Brain microvascular endothelial cell (primary cell): ENCODE measurements around the gene GHDC.

Source experiments
- DNase-seq: peaks from one replicate; pipeline ENCODE4 v3.0.0-alpha.2; 2020
- H3K27ac ChIP-seq: fragments of 250-450 bp; sonication (Bioruptor Pico); 2 replicates; pipeline ENCODE4 v1.5.1; 2020; ENCODE audit warnings: mild to moderate bottlenecking, moderate library complexity
- H3K27me3 ChIP-seq: fragments of 250-450 bp; sonication (Bioruptor Pico); replicated peaks from 2 replicates; pipeline ENCODE4 v1.5.1; 2020; ENCODE audit warnings: mild to moderate bottlenecking
- H3K36me3 ChIP-seq: fragments of 250-450 bp; sonication (Bioruptor Pico); replicated peaks from 2 replicates; pipeline ENCODE4 v1.5.1; 2020; ENCODE audit warnings: mild to moderate bottlenecking
- H3K4me3 ChIP-seq: 2 replicates; pipeline ENCODE4 v1.5.1; 2011; ENCODE audit warnings: low read depth, mild to moderate bottlenecking, control low read depth, low read length, moderate library complexity
- CTCF ChIP-seq: IDR thresholded peaks from 2 replicates; pipeline ENCODE4 v1.5.1; 2011; ENCODE audit warnings: low read depth, mild to moderate bottlenecking, moderate library complexity, low read length, control low read depth, inconsistent platforms; ENCODE audit errors: missing control alignments
- in situ Hi-C: cut with HindIII; loops from 2 replicates; pipeline ENCODE4 v1.10.0; 2017; ENCODE audit warnings: low sequenced_read_pairs, low pct_ligation_motif_present

Gene GHDC

GRCh38 chr17:42177684-42178083, 16.6 kb downstream of the GHDC start:
- in situ Hi-C loops, result no loop called here
- no peak for TF ChIP-seq CTCF
- Histone ChIP-seq H3K4me3 (no peak overlapping the region), H3K27ac (no peak overlapping the region), H3K27me3 (peaks cover 22% of the 10 kb centered on the region), H3K36me3 (no peaks in the 10 kb centered on the region)
- DNase-seq, result no peak

GRCh38 chr17:42174126-42174783, 20.0 kb downstream of the GHDC start:
- Histone ChIP-seq H3K27ac (no peak overlapping the region), H3K4me3 (no peak overlapping the region), H3K27me3 (peaks cover 3% of the 10 kb centered on the region), H3K36me3 (no peaks in the 10 kb centered on the region)
- in situ Hi-C loops, result no loop called here
- DNase-seq, result no peak
- TF ChIP-seq CTCF, result no peak

DNA sequence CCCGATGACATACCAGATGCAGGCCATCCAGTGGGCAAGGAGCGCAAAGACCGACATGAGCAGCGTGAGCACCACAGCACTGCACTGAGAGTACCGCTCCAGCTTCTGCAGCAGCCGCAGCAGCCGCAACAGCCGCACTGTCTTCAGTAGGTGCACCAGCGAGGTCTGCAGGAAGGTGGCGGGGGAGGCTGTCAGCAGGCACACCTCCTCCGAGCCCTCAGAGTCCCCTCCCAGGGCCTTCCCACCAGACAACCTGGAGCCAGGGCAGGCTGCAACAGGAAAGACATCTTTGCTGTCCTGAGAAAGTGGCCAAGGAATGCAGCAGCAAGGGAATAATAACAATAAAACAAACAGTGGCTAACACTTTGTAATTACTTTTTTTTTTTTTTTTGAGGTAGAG, 22.5 kb downstream of the GHDC start:
- in situ Hi-C loops, result no loop called here
- no peak overlapping the region for H3K27ac ChIP-seq
- no peak for DNase-seq
- no peak for TF ChIP-seq CTCF
- no peaks in the 10 kb centered on the region for H3K27me3 ChIP-seq
- no peak overlapping the region for H3K4me3 ChIP-seq
- no peaks in the 10 kb centered on the region for H3K36me3 ChIP-seq

GRCh38 chr17:42169351-42169750, 24.9 kb downstream of the GHDC start:
- no peak for DNase-seq
- no peak for TF ChIP-seq CTCF
- in situ Hi-C loops, result no loop called here

DNA sequence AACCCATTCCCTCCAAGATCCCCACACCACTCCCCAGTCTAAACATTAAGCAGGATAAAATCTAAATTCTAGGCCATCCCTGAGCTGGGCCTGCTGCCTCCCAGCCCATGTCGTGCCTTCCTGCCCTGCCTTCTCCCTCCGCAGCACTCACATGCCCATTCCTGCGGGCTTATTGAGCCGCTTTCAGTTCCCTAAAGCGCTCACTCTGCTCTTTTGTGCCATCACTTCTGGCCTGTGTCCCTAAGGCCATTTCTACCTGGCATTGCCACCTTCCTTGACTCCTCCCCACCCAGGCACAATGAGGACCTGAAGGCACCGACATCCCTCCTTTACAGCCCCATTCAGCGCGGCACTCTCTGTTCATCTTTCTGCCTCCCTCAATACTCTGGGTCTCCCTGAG, 26.5 kb downstream of the GHDC start:
- no peak for DNase-seq
- H3K27me3 ChIP-seq, result no peaks in the 10 kb centered on the region
- no peaks in the 10 kb centered on the region for H3K36me3 ChIP-seq
- no peak for TF ChIP-seq CTCF
- H3K27ac ChIP-seq, result no peak overlapping the region
- no peak overlapping the region for H3K4me3 ChIP-seq
- in situ Hi-C loops, result no loop called here

More at GRCh38 chr17:42169351-42169750, 24.9 kb downstream of the GHDC start:
- no peak overlapping the region for H3K27ac ChIP-seq
- H3K36me3 ChIP-seq, result no peaks in the 10 kb centered on the region
- no peak overlapping the region for H3K4me3 ChIP-seq
- no peaks in the 10 kb centered on the region for H3K27me3 ChIP-seq

- no peak overlapping the region for H3K27ac ChIP-seq
- no peak for DNase-seq
- H3K36me3 ChIP-seq, result no peaks in the 10 kb centered on the region
- in situ Hi-C loops, result no loop called here
- no peaks in the 10 kb centered on the region for H3K27me3 ChIP-seq
- no peak for TF ChIP-seq CTCF
- H3K4me3 ChIP-seq, result no peak overlapping the region
Observed at GRCh38 chr17:42166196-42166763, 28.0 kb downstream of the GHDC start.
